ACHN (cell line): Measurements from ENCODE around the gene PRKCH.
"Not testable (repeated sequence)": the region's sequence is repeated elsewhere in the genome, so short reads cannot be mapped to it uniquely, and the experiment has no call there.

Source experiments
- DNase-seq: peaks from one replicate; pipeline ENCODE4 v3.0.0-alpha.2; 2015
- in situ Hi-C: cut with HindIII; loops from 2 replicates; pipeline ENCODE4 v1.10.0; 2017; ENCODE audit warnings: low sequenced_read_pairs, low pct_ligation_motif_present, low pct_unique_long_range_greater_than_20kb

PRKCH gene

GRCh38 chr14:61401461-61401860 lies 80.1 kb downstream of the PRKCH start:
- DNase-seq, result no peak
- in situ Hi-C loops, result no loop called here

GRCh38 chr14:61403411-61403810 lies 82.0 kb downstream of the PRKCH start:
- in situ Hi-C loops, result no loop called here
- no peak for DNase-seq

DNA sequence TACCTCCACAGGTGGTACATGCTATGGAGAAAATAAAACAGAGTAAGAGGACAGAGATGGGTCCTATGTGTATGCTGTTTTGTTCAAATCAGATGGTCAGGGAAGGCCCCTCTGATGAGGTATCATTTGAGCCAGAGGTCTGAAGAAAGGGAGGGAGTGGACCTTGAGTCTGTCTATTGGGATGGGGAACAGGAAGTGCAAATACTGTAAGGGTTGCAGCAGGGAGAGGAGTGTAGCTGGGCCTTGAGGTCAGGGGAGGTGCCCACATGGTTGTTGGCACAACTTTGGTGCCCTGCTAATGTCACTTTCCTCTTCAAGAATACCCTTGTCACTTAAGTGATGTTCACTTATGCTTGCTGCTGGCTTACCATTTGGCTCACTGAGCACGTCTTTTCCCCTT lies 83.3 kb downstream of the PRKCH start:
- DNase-seq, result no peak
- in situ Hi-C loops, result no loop called here

- in situ Hi-C loops, result no loop called here
- DNase-seq, result no peak
These were observed 84.8 kb downstream of the PRKCH start for GRCh38 chr14:61406198-61406597.

DNA sequence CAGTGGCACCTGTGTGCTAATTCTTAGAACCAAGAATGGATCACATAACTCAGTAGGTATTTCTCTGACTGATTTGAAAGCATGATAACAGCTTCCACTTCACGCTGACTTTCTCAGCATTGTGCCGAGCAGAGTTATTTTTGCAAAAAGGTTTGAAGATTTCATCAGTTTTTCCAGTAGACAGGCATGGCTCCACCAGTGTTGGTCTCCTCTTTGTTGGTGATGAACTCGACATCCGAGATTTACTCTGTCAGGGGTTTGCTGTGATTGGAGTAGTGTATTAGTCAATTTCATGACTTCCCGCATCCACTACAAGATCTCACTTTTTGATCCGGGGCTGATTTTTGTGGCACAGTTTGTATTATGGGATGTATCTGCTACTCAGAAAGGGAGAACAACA lies 85.3 kb downstream of the PRKCH start:
- DNase-seq, result no peak
- in situ Hi-C loops, result no loop called here

DNA sequence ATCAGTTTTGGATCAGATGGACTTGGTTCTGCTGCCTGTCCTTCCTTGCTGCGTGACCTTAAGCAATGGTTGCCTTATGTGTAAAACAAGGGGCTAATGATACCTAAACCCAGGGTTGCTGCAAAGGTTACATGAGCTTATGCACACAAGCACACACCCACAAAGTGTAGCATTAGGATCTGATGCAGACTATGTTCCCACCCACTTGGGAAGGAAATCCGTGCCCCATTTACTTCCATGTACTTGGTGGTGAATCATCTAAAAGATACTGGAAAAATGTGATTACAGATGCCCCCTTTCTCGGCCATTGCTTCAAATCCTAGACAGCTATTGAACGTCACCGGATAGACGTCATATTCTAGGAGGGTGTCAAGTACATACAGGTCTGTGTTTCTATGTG lies 87.1 kb downstream of the PRKCH start:
- in situ Hi-C loops, result no loop called here
- no peak for DNase-seq

- DNase-seq, result no peak
- in situ Hi-C loops, result no loop called here
These were observed 88.4 kb downstream of the PRKCH start for GRCh38 chr14:61409782-61410181.

- DNase-seq, in situ Hi-C loops: not testable (repeated sequence)
These were observed 94.6 kb downstream of the PRKCH start for GRCh38 chr14:61415934-61416333.

- DNase-seq, result no peak
- in situ Hi-C loops, result no loop called here
These were observed 95.2 kb downstream of the PRKCH start for GRCh38 chr14:61416591-61416990.

DNA sequence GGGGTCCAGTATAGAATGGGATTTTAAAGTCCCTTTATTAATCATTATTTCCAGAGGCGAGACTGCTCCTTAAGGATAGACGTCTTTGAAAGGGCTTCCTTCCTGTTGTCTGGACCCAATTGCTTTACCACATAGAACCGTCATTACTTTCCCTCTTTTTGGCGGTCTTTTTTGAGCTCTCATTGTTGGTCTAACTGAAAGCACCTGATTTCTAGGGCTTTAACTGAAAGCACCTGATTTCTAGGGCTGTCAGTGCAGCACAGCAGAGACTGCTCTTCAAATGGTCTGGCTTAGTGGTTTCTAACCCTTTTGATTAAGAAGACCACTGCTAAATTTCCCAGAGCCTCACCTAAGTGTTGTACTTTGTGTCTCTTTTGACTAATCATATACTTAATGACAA lies 95.8 kb downstream of the PRKCH start:
- in situ Hi-C loops, result no loop called here

GRCh38 chr14:61417883-61418455 lies 96.6 kb downstream of the PRKCH start:
- in situ Hi-C loops, result no loop called here
- DNase-seq, result no peak

More for the DNA sequence above, 95.8 kb downstream of the PRKCH start:
- DNase-seq, result no peak

- in situ Hi-C loops, result no loop called here
These were observed 97.4 kb downstream of the PRKCH start for GRCh38 chr14:61418746-61419145.

GRCh38 chr14:61419201-61419600 lies 97.8 kb downstream of the PRKCH start:
- in situ Hi-C loops, result no loop called here
- DNase-seq, result no peak

More at GRCh38 chr14:61418746-61419145, 97.4 kb downstream of the PRKCH start:
- DNase-seq, result no peak

- DNase-seq, result no peak
- in situ Hi-C loops, result no loop called here
These were observed 98.9 kb downstream of the PRKCH start for GRCh38 chr14:61420326-61420725.

DNA sequence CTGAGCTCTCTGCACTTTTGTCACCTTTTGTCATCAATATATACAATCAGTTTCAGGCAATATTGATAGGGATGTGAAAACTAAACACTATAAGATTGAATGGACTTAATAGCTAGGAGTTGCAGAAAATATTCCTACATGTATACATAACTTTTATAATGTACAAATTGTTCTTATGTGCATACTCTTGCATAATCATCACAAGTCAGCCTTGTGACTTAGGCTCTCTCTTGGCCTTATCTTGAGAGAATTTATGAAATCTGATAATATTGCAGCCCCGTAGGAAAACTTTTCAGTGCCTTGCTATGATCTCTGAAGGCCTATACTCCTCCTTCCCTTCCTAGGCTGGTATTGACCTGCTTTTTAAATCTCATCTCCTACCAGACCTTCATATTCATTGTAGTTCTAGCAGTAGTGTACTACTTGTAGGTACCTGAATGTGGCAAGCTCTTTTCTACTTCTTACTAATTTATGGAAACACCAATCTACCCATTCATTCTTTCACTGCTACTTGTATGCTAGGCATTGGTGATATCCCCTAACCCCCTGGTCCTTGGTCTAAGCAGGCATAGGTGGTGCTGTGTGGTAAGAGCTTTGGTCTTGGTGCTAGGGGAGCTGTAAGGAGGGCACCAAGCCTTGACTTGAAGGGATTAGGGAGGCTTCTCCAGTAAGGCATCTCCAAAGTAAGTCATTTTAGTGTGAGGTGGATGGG lies 100.0 kb downstream of the PRKCH start:
- in situ Hi-C loops, result no loop called here

GRCh38 chr14:61426048-61426447 lies 104.7 kb downstream of the PRKCH start:
- in situ Hi-C loops, result no loop called here
- DNase-seq, result no peak

More for the DNA sequence above, 100.0 kb downstream of the PRKCH start:
- no peak for DNase-seq

DNA sequence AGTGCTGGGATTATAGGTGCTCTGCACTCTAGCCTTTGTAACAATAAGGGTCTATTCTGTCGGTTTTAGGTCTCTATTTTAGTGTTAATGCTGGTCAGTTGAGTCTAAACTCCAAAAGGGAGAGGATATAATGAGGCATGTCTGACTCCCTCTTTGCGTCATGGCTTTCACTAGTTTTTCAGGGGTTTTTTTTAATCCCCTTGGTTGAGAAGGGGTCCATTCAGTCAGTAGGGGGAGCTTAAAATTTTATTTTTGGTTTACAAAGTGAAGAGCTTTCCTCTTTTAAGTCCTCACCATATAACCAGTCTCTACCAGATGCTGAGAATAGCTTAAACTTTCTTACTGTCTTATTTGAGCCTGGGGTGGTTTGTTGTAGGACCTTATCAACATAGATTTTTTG lies 106.9 kb downstream of the PRKCH start:
- no peak for DNase-seq
- in situ Hi-C loops, result no loop called here

DNA sequence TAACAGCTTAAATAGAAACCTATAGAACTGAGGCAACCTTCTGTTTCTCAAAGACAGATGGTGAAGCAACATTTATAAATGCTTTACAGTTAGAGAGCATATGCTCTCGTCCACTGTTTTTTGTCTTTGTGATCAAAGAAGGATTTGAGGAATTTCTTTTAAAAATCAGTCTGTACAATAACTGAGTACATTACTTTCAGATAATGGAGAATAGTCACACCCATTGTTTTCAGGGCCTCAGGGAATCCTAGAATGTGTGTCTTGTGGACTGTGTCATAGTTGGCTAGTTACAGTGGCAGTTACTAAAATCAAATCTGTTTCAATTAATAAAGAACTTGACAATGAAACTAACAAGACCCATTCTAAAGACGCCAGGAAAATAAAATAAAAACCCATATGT lies 107.9 kb downstream of the PRKCH start:
- DNase-seq, result no peak
- in situ Hi-C loops, result no loop called here

GRCh38 chr14:61430066-61430757 lies 108.8 kb downstream of the PRKCH start:
- in situ Hi-C loops, result no loop called here
- no peak for DNase-seq

GRCh38 chr14:61433169-61433568 lies 111.8 kb downstream of the PRKCH start:
- DNase-seq, result no peak
- in situ Hi-C loops, result no loop called here
